OCI-LY3 (cell line): ENCODE data around the gene CBR1.
A peak's percentile ranks its signal among the peaks of the same experiment; 100 is the strongest.

ENCODE experiments used
- H2AFZ ChIP-seq: fragments of 200-600, 300-600 bp; shearing (Covaris generic); 2 replicates; pipeline ENCODE4 v1.6.0; 2014; ENCODE audit warnings: antibody characterized with exemption, low read depth, low read length
- H3K27ac ChIP-seq: fragments of 200-600, 300-600 bp; sonication (generic); 2 replicates; pipeline ENCODE4 v1.5.1; 2014; ENCODE audit warnings: mild to moderate bottlenecking, low read length, moderate library complexity, mixed read lengths
- H3K27me3 ChIP-seq: fragments of 200-600, 300-600 bp; sonication (generic); 2 replicates; pipeline ENCODE4 v1.6.1; 2014; ENCODE audit warnings: low read depth, low read length, mixed read lengths
- H3K36me3 ChIP-seq: fragments of 200-600, 300-600 bp; sonication (generic); replicated peaks from 2 replicates; pipeline ENCODE3; 2014; ENCODE audit warnings: low read depth, low read length, mixed read lengths
- H3K4me1 ChIP-seq: fragments of 300-600, 200-600 bp; sonication (generic); 2 replicates; pipeline ENCODE4 v1.6.1; 2014; ENCODE audit warnings: low read length, mixed read lengths
- H3K4me2 ChIP-seq: fragments of 200-600, 300-600 bp; sonication (generic); 2 replicates; pipeline ENCODE4 v1.6.1; 2014; ENCODE audit warnings: low read length, mixed read lengths
- H3K4me3 ChIP-seq: fragments of 300-600, 200-600 bp; sonication (generic); 2 replicates; pipeline ENCODE4 v1.5.1; 2014; ENCODE audit warnings: antibody characterized with exemption, mild to moderate bottlenecking, low read length, moderate library complexity
- H3K79me2 ChIP-seq: fragments of 300-600, 200-600 bp; shearing (Covaris generic); 2 replicates; pipeline ENCODE4 v1.6.1; 2014; ENCODE audit warnings: mild to moderate bottlenecking, low read length, mixed read lengths
- H3K9ac ChIP-seq: fragments of 300-600, 200-600 bp; shearing (Covaris generic); 2 replicates; pipeline ENCODE4 v1.6.0; 2014; ENCODE audit warnings: mild to moderate bottlenecking, low read length, moderate library complexity
- H3K9me3 ChIP-seq: fragments of 200-600, 300-600 bp; shearing (Covaris generic); 2 replicates; pipeline ENCODE4 v1.6.1; 2014; ENCODE audit warnings: low read length, mixed read lengths; ENCODE audit not compliant: insufficient read depth
- H4K20me1 ChIP-seq: fragments of 200-600, 300-600 bp; sonication (generic); 2 replicates; pipeline ENCODE4 v1.6.1; 2016; ENCODE audit warnings: low read length, mixed read lengths; ENCODE audit not compliant: insufficient read depth
- EZH2phosphoT487 ChIP-seq: fragments of 200-600 bp; shearing (Covaris generic); IDR thresholded peaks from 2 replicates; pipeline ENCODE4 v1.6.1; 2018; ENCODE audit warnings: antibody characterized with exemption, mixed run types, low read depth
- TF ChIP-seq, protein P1 (sequence below): fragments of 200-600, 300-600 bp; sonication (generic); IDR thresholded peaks from 2 replicates; pipeline ENCODE4 v1.5.1; 2014; ENCODE audit warnings: antibody characterized with exemption, low read length, low read depth

Gene CBR1

DNA sequence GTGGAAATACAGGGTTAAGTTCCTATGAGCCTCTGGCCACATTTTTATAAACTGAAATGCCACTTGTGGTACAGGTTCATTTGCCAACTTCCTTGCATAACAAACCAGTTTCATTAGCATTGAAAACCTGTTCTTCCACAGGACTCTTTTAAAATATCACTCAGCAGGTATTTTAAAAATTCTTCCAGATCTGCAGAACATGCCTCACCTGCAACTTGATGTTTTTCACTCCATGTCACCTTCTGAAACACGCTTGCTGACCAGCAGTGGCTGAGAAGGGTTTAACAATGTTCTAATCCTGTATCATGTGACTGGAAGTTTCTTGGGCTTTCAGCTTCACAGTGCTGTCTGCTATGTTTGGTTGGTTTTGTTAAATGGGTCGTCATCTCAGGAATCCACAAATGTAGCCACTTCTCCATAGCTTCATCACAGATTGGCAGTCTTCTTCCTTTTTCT, 47.5 kb downstream of the CBR1 start:
- no peak overlapping the region for H3K27ac ChIP-seq
- no peak for TF ChIP-seq EZH2phosphoT487
- TF ChIP-seq, protein P1, sequence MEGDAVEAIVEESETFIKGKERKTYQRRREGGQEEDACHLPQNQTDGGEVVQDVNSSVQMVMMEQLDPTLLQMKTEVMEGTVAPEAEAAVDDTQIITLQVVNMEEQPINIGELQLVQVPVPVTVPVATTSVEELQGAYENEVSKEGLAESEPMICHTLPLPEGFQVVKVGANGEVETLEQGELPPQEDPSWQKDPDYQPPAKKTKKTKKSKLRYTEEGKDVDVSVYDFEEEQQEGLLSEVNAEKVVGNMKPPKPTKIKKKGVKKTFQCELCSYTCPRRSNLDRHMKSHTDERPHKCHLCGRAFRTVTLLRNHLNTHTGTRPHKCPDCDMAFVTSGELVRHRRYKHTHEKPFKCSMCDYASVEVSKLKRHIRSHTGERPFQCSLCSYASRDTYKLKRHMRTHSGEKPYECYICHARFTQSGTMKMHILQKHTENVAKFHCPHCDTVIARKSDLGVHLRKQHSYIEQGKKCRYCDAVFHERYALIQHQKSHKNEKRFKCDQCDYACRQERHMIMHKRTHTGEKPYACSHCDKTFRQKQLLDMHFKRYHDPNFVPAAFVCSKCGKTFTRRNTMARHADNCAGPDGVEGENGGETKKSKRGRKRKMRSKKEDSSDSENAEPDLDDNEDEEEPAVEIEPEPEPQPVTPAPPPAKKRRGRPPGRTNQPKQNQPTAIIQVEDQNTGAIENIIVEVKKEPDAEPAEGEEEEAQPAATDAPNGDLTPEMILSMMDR: no peak
- peaks cover 34% of the 10 kb centered on the region for H3K4me1 ChIP-seq
- H3K79me2 ChIP-seq: no peaks in the 10 kb centered on the region
- H4K20me1 ChIP-seq: no peaks in the 10 kb centered on the region
- no peak overlapping the region for H2AFZ ChIP-seq
- H3K9me3 ChIP-seq: no peaks in the 10 kb centered on the region
- H3K9ac ChIP-seq: no peak overlapping the region
- H3K27me3 ChIP-seq: no peaks in the 10 kb centered on the region
- H3K36me3 ChIP-seq: peaks cover 2% of the 10 kb centered on the region
- no peak overlapping the region for H3K4me3 ChIP-seq
- H3K4me2 ChIP-seq: no peak overlapping the region

DNA sequence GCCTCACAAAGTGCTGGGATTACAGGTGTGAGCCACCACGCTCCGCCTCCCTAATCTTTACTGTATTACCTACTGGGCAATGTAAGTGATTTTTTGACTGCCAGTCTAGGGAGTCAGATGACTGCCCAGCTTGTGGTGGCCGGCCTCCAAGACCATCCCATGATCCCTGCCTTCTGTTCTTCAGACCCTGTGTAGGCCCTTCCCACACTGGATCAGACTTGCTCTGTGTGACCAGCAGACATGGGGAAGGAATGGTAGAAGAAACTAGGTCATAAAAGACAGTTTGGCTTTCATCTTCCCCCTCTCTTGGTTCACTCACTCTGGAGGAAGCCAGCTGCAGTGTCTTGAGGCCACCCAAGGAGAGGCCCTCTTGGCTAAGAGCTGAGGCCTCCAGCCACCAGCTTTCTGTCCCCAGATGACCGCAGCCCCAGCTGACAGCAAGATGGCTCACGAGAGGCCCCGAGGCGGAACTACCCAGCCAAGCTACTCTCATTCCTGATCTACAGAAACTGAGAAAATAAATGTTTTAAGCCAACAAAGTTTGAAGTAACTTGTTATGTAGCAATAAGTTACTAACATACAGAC, 50.6 kb downstream of the CBR1 start:
- H3K27me3 ChIP-seq: no peaks in the 10 kb centered on the region
- H3K79me2 ChIP-seq: no peaks in the 10 kb centered on the region
- H3K36me3 ChIP-seq: peaks cover 2% of the 10 kb centered on the region
- peak overlapping the region; percentile 28 for H3K4me2 ChIP-seq
- no peaks in the 10 kb centered on the region for H4K20me1 ChIP-seq
- peak overlapping the region; percentile 83; the same call in 1 of the 2 replicates for H2AFZ ChIP-seq
- H3K4me1 ChIP-seq: peaks cover 23% of the 10 kb centered on the region
- no peak overlapping the region for H3K9ac ChIP-seq
- peak overlapping the region; percentile 37; the same call in 1 of the 2 replicates for H3K27ac ChIP-seq
- H3K4me3 ChIP-seq: no peak overlapping the region
- TF ChIP-seq, protein P1: no peak
- TF ChIP-seq EZH2phosphoT487: no peak
- no peaks in the 10 kb centered on the region for H3K9me3 ChIP-seq
